Adrenal gland (tissue), 12 donors: Measurements from ENCODE around the gene HCN4. TPM values are rescaled to one million over a fixed set of nuclear protein-coding genes. Genes with fewer than 3 reads are reported as not detected.

Source experiments
- DNase-seq, 7 donors: peaks; one replicate each; pipeline ENCODE4 v3.0.0-alpha.2; 2019 to 2020
- H3K27ac ChIP-seq, 5 donors: fragments of 200-600 bp; sonication (generic) in 4 of 5; 1 replicate in 3 of 5; 2 replicates in 2 of 5; pipeline versions ENCODE4 v1.5.1 to v1.8.0; 2016 to 2020; ENCODE audit warnings: mild to moderate bottlenecking in 1 of 5
- H3K27me3 ChIP-seq: fragments of 200-600 bp; 2 replicates; pipeline ENCODE4 v1.8.0; 2021
- H3K36me3 ChIP-seq, 2 donors: fragments of 200-600 bp; replicated peaks in 1 of 2; 1 replicate in 1 of 2; 2 replicates in 1 of 2; pipeline versions ENCODE4 v1.5.1 to v1.8.0; 2018 to 2022
- H3K4me1 ChIP-seq, 2 donors: fragments of 200-600 bp; replicated peaks in 1 of 2; 1 replicate in 1 of 2; 2 replicates in 1 of 2; pipeline versions ENCODE4 v1.5.1 to v1.8.0; 2018 to 2021
- H3K4me3 ChIP-seq, 4 donors: fragments of 200-600 bp; sonication (generic) in 3 of 4; one replicate each; pipeline ENCODE4 v1.5.1; 2016 to 2018
- H3K9me3 ChIP-seq, 3 donors: fragments of 200-600 bp; sonication (generic) in 1 of 3; replicated peaks in 1 of 3; 1 replicate in 2 of 3; 2 replicates in 1 of 3; pipeline versions ENCODE4 v1.5.1 to v1.8.0; 2016 to 2021
- CTCF ChIP-seq, 6 experiments: fragments of 450-650 bp in 4 of 6; fragments of 200-600 bp in 2 of 6; sonication (generic) in 1 of 6; IDR thresholded peaks; 1 replicate in 5 of 6; 2 replicates in 1 of 6; pipeline versions ENCODE4 v1.5.1 to v1.8.0; 2016 to 2021; ENCODE audit warnings: antibody characterized with exemption in 6 of 6, mild to moderate bottlenecking in 2 of 6, moderate library complexity in 1 of 6
- POLR2A ChIP-seq, 2 donors: fragments of 450-650 bp; IDR thresholded peaks; one replicate each; pipeline ENCODE4 v1.6.1; 2017; ENCODE audit warnings: antibody characterized with exemption in 2 of 2, mild to moderate bottlenecking in 2 of 2, moderate library complexity in 1 of 2
- WGBS, 4 donors: extraction: QIAGEN DNeasy Blood & Tissue Kit in 2 of 4; methylation state at CpG; one replicate each; pipeline versions ENCODE4 v1.1.5 to v1.1.7; 2013 to 2017; 5-methylcytosine and 5-hydroxymethylcytosine counted together
- intact Hi-C, 2 donors: fragments of 100-400 bp; cut with DNase I; formaldehyde crosslinking; loops; one replicate each; pipeline versions ENCODE4 v1.14.1 to v1.15.0; 2022 to 2023
- polyA plus RNA-seq, 3 donors: library from polyadenylated mRNA; stranded (reverse); fragments of 200-250 nt in 2 of 3; fragments of 350-450 nt in 1 of 3; fragmentation: Illumina TruSeq in 1 of 3; extraction: RNeasy Lipid Tissue Mini Kit (QIAGEN cat#74804) in 1 of 3; gene quantifications; one replicate each; pipeline ENCODE4 v1.2.3, GENCODE V29; 2013 to 2014
- total RNA-seq, 9 donors: library from RNA; depleted of rRNA in 4 of 9; stranded (reverse); fragments of >200 nt in 4 of 9; fragments of 120-200 nt in 1 of 9; fragmentation: NEBNext Ultra II Directional in 1 of 9; extraction: Animal tissue kit (Norgen Biotek cat#: 25700) in 1 of 9; gene quantifications; one replicate each; pipeline versions ENCODE4 v1.1.0 to v1.2.4, GENCODE V29; 2013 to 2023
- donor health status: healthy with polysubstance abuse.
- donor health status: Bipolar disorder and iron deficiency.
- donor health status: DM: yes; HTN: yes; CAD: no.
- donor health status: DM: no; HTN: no; CAD: no.
- donor health status: DM: no; HTN: no; CAD: no.
- donor health status: DM: yes; HTN: yes; CAD: no.

Gene HCN4
- total and polyA plus RNA-seq, 12 donors = 0.04 to 1.2 (median 0.27) TPM; not detected in 2

DNA sequence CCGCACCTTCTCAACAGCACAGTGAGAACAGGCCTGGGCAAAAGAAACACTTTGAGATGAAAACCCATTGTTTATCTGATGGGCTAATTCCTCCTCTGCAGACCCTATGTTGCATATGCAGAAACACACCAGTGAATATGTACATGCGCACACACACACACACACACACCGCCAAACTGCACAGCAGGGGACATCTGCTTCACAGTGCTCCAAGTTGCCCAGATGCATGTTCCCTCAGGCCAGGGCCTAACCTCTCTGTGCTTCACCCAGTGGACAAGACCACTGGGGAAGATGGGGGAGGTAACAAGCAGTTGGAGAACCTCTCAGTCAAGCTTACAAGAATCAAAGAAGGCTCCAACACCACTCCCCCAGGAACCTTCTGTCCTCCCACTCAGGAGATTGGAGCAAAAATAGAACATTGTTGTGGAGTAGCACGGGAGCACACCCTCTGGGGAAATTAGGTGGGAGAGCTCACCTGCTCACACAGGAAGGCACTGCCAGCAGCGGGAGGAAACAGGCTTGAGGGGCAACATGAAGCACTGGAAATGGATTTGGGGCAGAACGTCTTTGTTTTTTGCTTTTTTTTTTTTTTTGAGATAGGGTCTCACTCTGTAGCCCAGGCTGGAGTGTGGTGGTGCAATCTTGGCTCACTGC lies 13.0 kb downstream of the HCN4 start:
- Histone ChIP-seq H3K9me3 (no peaks in the 10 kb centered on the region), H3K36me3 (no peaks in the 10 kb centered on the region), H3K4me3 (no peak overlapping the region), H3K27ac (no peak overlapping the region), H3K4me1 (no peaks in the 10 kb centered on the region), H3K27me3 (no peaks in the 10 kb centered on the region)
- TF ChIP-seq POLR2A (IDR thresholded peaks at IDR 0.05) (no peak), CTCF (IDR thresholded peaks at IDR 0.05) (no peak)
- no peak for DNase-seq
- intact Hi-C loops = no loop called here
- WGBS, 4 donors = 82 to 85% (median 83%) methylated on average over 6 of the region's 6 CpGs

- H3K27me3 ChIP-seq = no peaks in the 10 kb centered on the region
Observed at GRCh38 chr15:73354241-73354640, 14.5 kb downstream of the HCN4 start.

DNA sequence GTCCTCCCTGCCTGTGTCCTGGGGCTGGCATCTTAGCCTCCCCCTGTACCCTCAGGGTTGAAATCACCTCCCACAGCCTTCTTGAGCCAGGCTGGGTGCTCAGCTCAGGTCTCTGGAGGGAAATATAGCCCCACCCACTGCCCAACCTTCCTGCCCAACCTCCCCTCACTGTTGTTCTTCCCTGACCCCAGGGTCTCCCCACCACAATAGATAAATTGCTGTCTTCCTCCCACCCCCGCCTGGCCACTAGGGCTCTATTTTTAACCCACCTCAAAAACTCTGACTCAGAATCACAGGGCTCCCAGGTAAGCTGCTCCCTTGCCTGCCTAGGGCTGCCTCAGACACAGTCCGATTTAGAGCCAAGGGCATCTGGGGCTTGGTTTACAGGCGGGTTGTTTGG lies 15.0 kb downstream of the HCN4 start:
- 39 to 48% (median 42%) methylated on average over 3 of the region's 3 CpGs for WGBS, 4 donors
- H3K27ac ChIP-seq = no peak overlapping the region
- H3K27me3 ChIP-seq = no peaks in the 10 kb centered on the region
- H3K4me1 ChIP-seq = no peaks in the 10 kb centered on the region
- intact Hi-C loops = no loop called here
- TF ChIP-seq CTCF (IDR thresholded peaks at IDR 0.05) (no peak), POLR2A (IDR thresholded peaks at IDR 0.05) (no peak)
- DNase-seq = no peak
- H3K4me3 ChIP-seq = no peak overlapping the region
- H3K36me3 ChIP-seq = no peaks in the 10 kb centered on the region
- H3K9me3 ChIP-seq = no peaks in the 10 kb centered on the region

More at GRCh38 chr15:73354241-73354640, 14.5 kb downstream of the HCN4 start:
- no peaks in the 10 kb centered on the region for H3K4me1 ChIP-seq
- intact Hi-C loops = no loop called here
- TF ChIP-seq POLR2A (IDR thresholded peaks at IDR 0.05) (no peak), CTCF (IDR thresholded peaks at IDR 0.05) (no peak)
- no peak overlapping the region for H3K27ac ChIP-seq
- no peaks in the 10 kb centered on the region for H3K36me3 ChIP-seq
- H3K9me3 ChIP-seq = no peaks in the 10 kb centered on the region
- 78 to 83% (median 82%) methylated on average over 4 of the region's 4 CpGs for WGBS, 4 donors
- no peak for DNase-seq
- H3K4me3 ChIP-seq = no peak overlapping the region

- no peak for DNase-seq
- Histone ChIP-seq H3K27ac (no peak overlapping the region), H3K27me3 (no peaks in the 10 kb centered on the region), H3K36me3 (no peaks in the 10 kb centered on the region), H3K9me3 (no peaks in the 10 kb centered on the region), H3K4me1 (no peaks in the 10 kb centered on the region), H3K4me3 (no peak overlapping the region)
- WGBS, 4 donors = 76 to 82% (median 80%) methylated on average over 10 of the region's 10 CpGs
- intact Hi-C loops = no loop called here
- TF ChIP-seq POLR2A (IDR thresholded peaks at IDR 0.05) (no peak), CTCF (IDR thresholded peaks at IDR 0.05) (no peak)
Observed at GRCh38 chr15:73352082-73352481, 16.7 kb downstream of the HCN4 start.
